Heart left ventricle (tissue), 16 donors: ENCODE data around the gene DSCAM. TPM values are rescaled to one million over a fixed set of nuclear protein-coding genes. Genes with fewer than 3 reads are reported as not detected.

ENCODE experiments used
- ATAC-seq, 4 donors: fragments of 200-7000 bp; cut with Tn5 transposase; one replicate each; pipeline ENCODE4 v1.9.1; 2020 to 2022; ENCODE audit warnings: moderate library complexity in 4 of 4, mild to moderate bottlenecking in 3 of 4, moderate number of reproducible peaks in 1 of 4
- DNase-seq, 5 donors: peaks; one replicate each; pipeline ENCODE4 v3.0.0-alpha.2; 2020
- H3K27ac ChIP-seq, 12 donors: fragments of 200-600 bp; sonication (generic) in 4 of 12; one replicate each; pipeline versions ENCODE4 v1.5.0 to v1.8.0; 2016 to 2022; ENCODE audit warnings: mild to moderate bottlenecking in 2 of 12
- H3K27me3 ChIP-seq, 9 donors: fragments of 200-600 bp; sonication (generic) in 2 of 9; one replicate each; pipeline versions ENCODE4 v1.5.1 to v1.8.0; 2016 to 2022; ENCODE audit warnings: mild to moderate bottlenecking in 3 of 9
- H3K36me3 ChIP-seq, 9 donors: fragments of 200-600 bp; sonication (generic) in 2 of 9; one replicate each; pipeline versions ENCODE4 v1.5.0 to v1.8.0; 2018 to 2022; ENCODE audit warnings: mild to moderate bottlenecking in 2 of 9
- H3K4me1 ChIP-seq, 12 donors: fragments of 200-600 bp; sonication (generic) in 4 of 12; one replicate each; pipeline versions ENCODE4 v1.5.0 to v1.8.0; 2016 to 2022; ENCODE audit warnings: mild to moderate bottlenecking in 3 of 12
- H3K4me3 ChIP-seq, 12 donors: fragments of 200-600 bp; sonication (generic) in 4 of 12; one replicate each; pipeline versions ENCODE4 v1.5.0 to v1.8.0; 2017 to 2022; ENCODE audit warnings: mild to moderate bottlenecking in 9 of 12, moderate library complexity in 4 of 12
- H3K9me3 ChIP-seq, 12 donors: fragments of 200-600 bp; sonication (generic) in 4 of 12; one replicate each; pipeline versions ENCODE4 v1.5.0 to v1.8.0; 2016 to 2022; ENCODE audit warnings: mild to moderate bottlenecking in 1 of 12
- CTCF ChIP-seq, 12 donors: fragments of 200-600 bp; sonication (generic) in 4 of 12; IDR thresholded peaks; one replicate each; pipeline versions ENCODE4 v1.5.0 to v1.8.0; 2018 to 2022; ENCODE audit warnings: antibody characterized with exemption in 12 of 12, mild to moderate bottlenecking in 5 of 12
- POLR2A ChIP-seq, 2 donors: fragments of 450-650 bp; IDR thresholded peaks; one replicate each; pipeline ENCODE4 v1.6.1; 2017; ENCODE audit warnings: antibody characterized with exemption in 2 of 2, mild to moderate bottlenecking in 2 of 2, moderate library complexity in 2 of 2
- WGBS, 4 donors: extraction: QIAGEN DNeasy Blood & Tissue Kit in 2 of 4; methylation state at CpG; one replicate each; pipeline versions ENCODE4 v1.1.5 to v1.1.7; 2013 to 2018; 5-methylcytosine and 5-hydroxymethylcytosine counted together
- intact Hi-C, 10 donors: fragments of 100-400 bp; cut with DNase I; formaldehyde crosslinking; loops; one replicate each; pipeline versions ENCODE4 v1.11.1 to v1.14.2; 2022
- polyA plus RNA-seq, 2 donors: library from polyadenylated mRNA; stranded (reverse); fragments of 200-250 nt; gene quantifications; one replicate each; pipeline ENCODE4 v1.2.3, GENCODE V29; 2013
- total RNA-seq, 9 donors: library from RNA; depleted of rRNA in 2 of 9; stranded (reverse); fragments of >200 nt in 2 of 9; fragmentation: NEBNext Ultra II Directional in 3 of 9; extraction: Animal tissue kit (Norgen Biotek cat#: 25700) in 3 of 9; gene quantifications; one replicate each; pipeline versions ENCODE4 v1.1.0 to v1.2.4, GENCODE V29; 2016 to 2023
- donor health status: ischemic (EF 13 %, LVEDD 7.1; RV severe dilation, severe dysfunction).
- donor health status: healthy with polysubstance abuse.
- donor health status: DM: no; HTN: yes; CAD: no.
- donor health status: DM: no; HTN: no; CAD: no.
- donor health status: ischemic (EF 25% LVEDD 6.9; RV normal size, moderate dysfunction).
- donor health status: ischemic (EF 25% LVEDD 5.7; RV mildly dilated, moderate dysfunction).
- donor health status: healthy.
- donor health status: DM: yes; HTN: yes; CAD: no.
- donor health status: ischemic (EF 35%, LVEDD 5.7; RV mildly dilated, moderate dysfunction).
- donor health status: nonischemic (EF 11% LVEDD 7.7; RV severe dilation, severe dysfunction).
- donor health status: DM: yes; HTN: yes; CAD: no.
- donor health status: PGD.
- donor health status: ischemic (EF 29% LVEDD 5.4; RV normal size, mild dysfunction).
- donor health status: nonischemic (EF 23%, LVEDD 6.1; RV moderate dilation, normal function).

The DSCAM gene
- total and polyA plus RNA-seq, 11 donors: 0.03 TPM; not detected in 10

GRCh38 chr21:40757366-40757765 is 89.6 kb downstream of the DSCAM start:
- Histone ChIP-seq H3K27ac (no peak overlapping the region), H3K4me3 (no peak overlapping the region), H3K4me1 (no peaks in the 10 kb centered on the region), H3K27me3 (peaks cover 0 to 10% (median 0%) of the 10 kb centered on the region in 9 donors), H3K9me3 (no peaks in the 10 kb centered on the region), H3K36me3 (no peaks in the 10 kb centered on the region)
- ATAC-seq (no peak), DNase-seq (no peak)
- intact Hi-C loops: no loop called here
- TF ChIP-seq CTCF (IDR thresholded peaks at IDR 0.05) (no peak), POLR2A (IDR thresholded peaks at IDR 0.05) (no peak)
- WGBS, 4 donors: 79 to 85% (median 82%) methylated on average over 3 of the region's 3 CpGs

- intact Hi-C loops: no loop called here
- no peak overlapping the region for H3K4me3 ChIP-seq
- H3K36me3 ChIP-seq: no peaks in the 10 kb centered on the region
- H3K27ac ChIP-seq: no peak overlapping the region
- no peaks in the 10 kb centered on the region for H3K4me1 ChIP-seq
- ATAC-seq (peak in 1 of 4 donors; percentile 67), DNase-seq (peak in 1 of 5 donors; percentile 27)
- H3K9me3 ChIP-seq: no peaks in the 10 kb centered on the region
- peaks cover 0 to 6% (median 0%) of the 10 kb centered on the region in 9 donors for H3K27me3 ChIP-seq
- TF ChIP-seq CTCF (IDR thresholded peaks at IDR 0.05): no peak
- TF ChIP-seq POLR2A (IDR thresholded peaks at IDR 0.05): no peak
- WGBS, 4 donors: 30 to 45% (median 34%) methylated on average over 3 to 5 of the region's 5 CpGs
Observed at GRCh38 chr21:40754466-40754865, 92.5 kb downstream of the DSCAM start.

- intact Hi-C loops: no loop called here
- no peak for TF ChIP-seq POLR2A (IDR thresholded peaks at IDR 0.05)
- no peak for TF ChIP-seq CTCF (IDR thresholded peaks at IDR 0.05)
- 79 to 88% (median 83%) methylated on average over 8 of the region's 8 CpGs for WGBS, 4 donors
Observed at GRCh38 chr21:40753756-40754155, 93.2 kb downstream of the DSCAM start.

GRCh38 chr21:40752125-40752524 is 94.8 kb downstream of the DSCAM start:
- Histone ChIP-seq H3K27me3 (peaks cover 0 to 6% (median 0%) of the 10 kb centered on the region in 9 donors), H3K36me3 (no peaks in the 10 kb centered on the region), H3K4me1 (no peaks in the 10 kb centered on the region), H3K9me3 (no peaks in the 10 kb centered on the region), H3K4me3 (no peak overlapping the region), H3K27ac (no peak overlapping the region)
- 30 to 53% (median 32%) methylated on average over 2 of the region's 2 CpGs for WGBS, 4 donors
- intact Hi-C loops: no loop called here
- TF ChIP-seq CTCF (IDR thresholded peaks at IDR 0.05) (no peak), POLR2A (IDR thresholded peaks at IDR 0.05) (no peak)
- ATAC-seq (no peak), DNase-seq (no peak)

More at GRCh38 chr21:40753756-40754155, 93.2 kb downstream of the DSCAM start:
- ATAC-seq (no peak), DNase-seq (no peak)
- H3K9me3 ChIP-seq: no peaks in the 10 kb centered on the region
- H3K27ac ChIP-seq: no peak overlapping the region
- no peaks in the 10 kb centered on the region for H3K4me1 ChIP-seq
- no peaks in the 10 kb centered on the region for H3K36me3 ChIP-seq
- H3K4me3 ChIP-seq: no peak overlapping the region
- peaks cover 0 to 6% (median 0%) of the 10 kb centered on the region in 9 donors for H3K27me3 ChIP-seq
